SJSA1 (cell line): ENCODE data around the gene CBX2. TPM values are rescaled to one million over a fixed set of nuclear protein-coding genes. Genes with fewer than 3 reads are reported as not detected.

Source experiments
- DNase-seq, 2 experiments: peaks; one replicate each; pipeline ENCODE4 v3.0.0-alpha.2; 2015 to 2020; ENCODE audit warnings: low spot score in 2 of 2, low read depth in 1 of 2
- H3K27ac ChIP-seq: fragments of 250-450 bp; sonication (Bioruptor Pico); 2 replicates; pipeline ENCODE4 v1.5.1; 2020; ENCODE audit warnings: mild to moderate bottlenecking, moderate library complexity
- H3K27me3 ChIP-seq: fragments of 250-450 bp; sonication (Bioruptor Pico); replicated peaks from 2 replicates; pipeline ENCODE4 v1.5.1; 2020; ENCODE audit warnings: mild to moderate bottlenecking, moderate library complexity
- H3K36me3 ChIP-seq: fragments of 250-450 bp; sonication (Bioruptor Pico); 2 replicates; pipeline ENCODE4 v1.5.1; 2020; ENCODE audit warnings: mild to moderate bottlenecking
- H3K4me1 ChIP-seq: fragments of 250-450 bp; sonication (Bioruptor Pico); replicated peaks from 2 replicates; pipeline ENCODE4 v1.6.1; 2021; ENCODE audit warnings: mild to moderate bottlenecking
- H3K4me3 ChIP-seq: fragments of 250-450 bp; sonication (Bioruptor Pico); 2 replicates; pipeline ENCODE4 v1.5.1; 2020; ENCODE audit warnings: mild to moderate bottlenecking
- H3K9me3 ChIP-seq: fragments of 250-450 bp; sonication (Bioruptor Pico); replicated peaks from 2 replicates; pipeline ENCODE4 v1.5.1; 2020; ENCODE audit warnings: mild to moderate bottlenecking
- total RNA-seq: library from RNA; depleted of rRNA; stranded (reverse); fragments of >200 nt; shearing (Covaris generic); gene quantifications from 2 replicates; pipeline ENCODE4 v1.2.3, GENCODE V29; 2014

The CBX2 gene
- total RNA-seq, 1 experiment from 2014 or later: 16.7 TPM

- H3K27ac ChIP-seq: no peak overlapping the region
- H3K27me3 ChIP-seq: peaks cover 70% of the 10 kb centered on the region
- no peak overlapping the region for H3K4me3 ChIP-seq
- peaks cover 18% of the 10 kb centered on the region for H3K36me3 ChIP-seq
- H3K9me3 ChIP-seq: peaks cover 18% of the 10 kb centered on the region
- no peak for DNase-seq
- peaks cover 67% of the 10 kb centered on the region for H3K4me1 ChIP-seq
Observed at GRCh38 chr17:79799538-79800324, 21.8 kb downstream of the CBX2 start.

- Histone ChIP-seq H3K9me3 (peaks cover 18% of the 10 kb centered on the region), H3K36me3 (peaks cover 11% of the 10 kb centered on the region; the same call in 1 of the 2 replicates), H3K4me1 (peaks cover 62% of the 10 kb centered on the region), H3K4me3 (no peak overlapping the region), H3K27me3 (peaks cover 78% of the 10 kb centered on the region), H3K27ac (no peak overlapping the region)
- DNase-seq: peak in 1 of 2 experiments; percentile 48
Observed at GRCh38 chr17:79800325-79801155, 22.6 kb downstream of the CBX2 start.

- H3K27me3 ChIP-seq: peaks cover 86% of the 10 kb centered on the region
- peaks cover 4% of the 10 kb centered on the region; the same call in 1 of the 2 replicates for H3K36me3 ChIP-seq
- H3K4me1 ChIP-seq: peaks cover 54% of the 10 kb centered on the region
- no peak overlapping the region for H3K4me3 ChIP-seq
- no peak overlapping the region for H3K27ac ChIP-seq
- H3K9me3 ChIP-seq: peaks cover 18% of the 10 kb centered on the region
- no peak for DNase-seq
Observed at GRCh38 chr17:79801156-79802038, 23.4 kb downstream of the CBX2 start.

- no peak for DNase-seq
- no peak overlapping the region for H3K27ac ChIP-seq
- no peaks in the 10 kb centered on the region for H3K36me3 ChIP-seq
- H3K9me3 ChIP-seq: peaks cover 18% of the 10 kb centered on the region
- H3K27me3 ChIP-seq: peaks cover 94% of the 10 kb centered on the region
- no peak overlapping the region for H3K4me3 ChIP-seq
- H3K4me1 ChIP-seq: peaks cover 54% of the 10 kb centered on the region
Observed at GRCh38 chr17:79802039-79802735, 24.2 kb downstream of the CBX2 start.

- Histone ChIP-seq H3K27ac (no peak overlapping the region), H3K4me3 (no peak overlapping the region), H3K36me3 (no peaks in the 10 kb centered on the region), H3K27me3 (peaks cover 99% of the 10 kb centered on the region), H3K4me1 (peaks cover 51% of the 10 kb centered on the region), H3K9me3 (peaks cover 18% of the 10 kb centered on the region)
- no peak for DNase-seq
Observed at GRCh38 chr17:79802736-79803420, 24.9 kb downstream of the CBX2 start.

GRCh38 chr17:79803421-79803996 is 25.6 kb downstream of the CBX2 start:
- H3K27me3 ChIP-seq: peaks cover 99% of the 10 kb centered on the region
- no peak overlapping the region for H3K27ac ChIP-seq
- no peak for DNase-seq
- no peaks in the 10 kb centered on the region for H3K36me3 ChIP-seq
- no peak overlapping the region for H3K4me3 ChIP-seq
- H3K4me1 ChIP-seq: peaks cover 45% of the 10 kb centered on the region
- peaks cover 14% of the 10 kb centered on the region for H3K9me3 ChIP-seq

GRCh38 chr17:79803997-79804855 is 26.3 kb downstream of the CBX2 start:
- Histone ChIP-seq H3K36me3 (no peaks in the 10 kb centered on the region), H3K4me3 (peak overlapping the region; percentile 18), H3K27ac (no peak overlapping the region), H3K9me3 (peaks cover 14% of the 10 kb centered on the region), H3K4me1 (peaks cover 38% of the 10 kb centered on the region), H3K27me3 (peaks cover 99% of the 10 kb centered on the region)
- peak in 1 of 2 experiments; percentile 57 for DNase-seq

- no peaks in the 10 kb centered on the region for H3K36me3 ChIP-seq
- peaks cover 33% of the 10 kb centered on the region for H3K4me1 ChIP-seq
- no peak overlapping the region for H3K4me3 ChIP-seq
- H3K9me3 ChIP-seq: peaks cover 14% of the 10 kb centered on the region
- no peak overlapping the region for H3K27ac ChIP-seq
- DNase-seq: no peak
- H3K27me3 ChIP-seq: peaks cover 94% of the 10 kb centered on the region
Observed at GRCh38 chr17:79804856-79805696, 27.1 kb downstream of the CBX2 start.

GRCh38 chr17:79806446-79806760 is 28.5 kb downstream of the CBX2 start:
- no peak for DNase-seq
- H3K4me3 ChIP-seq: no peak overlapping the region
- peaks cover 14% of the 10 kb centered on the region for H3K9me3 ChIP-seq
- peaks cover 91% of the 10 kb centered on the region for H3K27me3 ChIP-seq
- H3K4me1 ChIP-seq: peaks cover 32% of the 10 kb centered on the region
- H3K27ac ChIP-seq: no peak overlapping the region
- no peaks in the 10 kb centered on the region for H3K36me3 ChIP-seq

GRCh38 chr17:79806863-79807720 is 29.1 kb downstream of the CBX2 start:
- no peak overlapping the region for H3K4me3 ChIP-seq
- peaks cover 39% of the 10 kb centered on the region for H3K4me1 ChIP-seq
- peaks cover 91% of the 10 kb centered on the region for H3K27me3 ChIP-seq
- peaks cover 14% of the 10 kb centered on the region for H3K9me3 ChIP-seq
- H3K36me3 ChIP-seq: no peaks in the 10 kb centered on the region
- no peak overlapping the region for H3K27ac ChIP-seq
- no peak for DNase-seq
